SKM-1 (cell line): Measurements from ENCODE around the gene CCDC24.

Source experiments
- DNase-seq: peaks from one replicate; lab custom pipeline; 2025; ENCODE audit not compliant: unreplicated experiment; lab: John Stamatoyannopoulos, UW

Gene CCDC24

GRCh38 chr1:43980255-43981134 lies 10.9 kb upstream of the CCDC24 start:
- DNase-seq = no peak

GRCh38 chr1:43981135-43981491 lies 10.3 kb upstream of the CCDC24 start:
- no peak for DNase-seq

GRCh38 chr1:43981636-43982035 lies 9.8 kb upstream of the CCDC24 start:
- DNase-seq = no peak

- no peak for DNase-seq
Observed at GRCh38 chr1:43982241-43982640, 9.2 kb upstream of the CCDC24 start.

- no peak for DNase-seq
Observed at GRCh38 chr1:43982808-43983207, 8.6 kb upstream of the CCDC24 start.

DNA sequence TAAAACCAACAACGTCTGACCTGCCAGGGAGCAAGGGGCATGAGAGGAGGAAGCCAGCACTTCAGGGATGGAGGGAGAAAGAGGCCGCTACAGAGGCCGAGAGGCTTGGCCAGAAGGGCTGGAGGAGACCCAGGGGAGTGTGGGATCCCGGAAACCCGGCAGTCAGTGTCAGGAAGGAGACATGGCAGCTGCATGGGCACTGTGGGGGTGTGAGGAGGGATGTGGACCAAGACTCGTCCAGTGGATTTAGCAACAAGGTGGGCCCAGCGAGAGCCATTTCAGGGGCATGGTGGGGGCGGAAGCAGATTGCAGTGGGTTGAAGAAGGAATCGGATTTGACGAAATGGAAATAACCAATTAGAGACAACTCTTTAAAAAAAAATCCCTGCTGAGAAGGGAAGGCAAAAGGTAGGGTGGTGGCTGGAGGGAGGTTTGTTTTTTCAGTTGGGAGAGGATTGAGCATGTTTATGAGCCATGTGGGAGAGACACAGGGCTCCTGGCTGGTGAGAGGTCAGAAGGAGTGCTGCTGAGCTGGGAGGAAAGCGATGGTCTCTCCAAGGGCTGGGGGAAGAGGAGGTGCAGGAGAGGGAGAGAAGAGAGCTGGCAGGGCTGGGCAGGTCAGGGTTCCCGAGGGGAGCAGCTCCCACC lies 8.0 kb upstream of the CCDC24 start:
- no peak for DNase-seq

DNA sequence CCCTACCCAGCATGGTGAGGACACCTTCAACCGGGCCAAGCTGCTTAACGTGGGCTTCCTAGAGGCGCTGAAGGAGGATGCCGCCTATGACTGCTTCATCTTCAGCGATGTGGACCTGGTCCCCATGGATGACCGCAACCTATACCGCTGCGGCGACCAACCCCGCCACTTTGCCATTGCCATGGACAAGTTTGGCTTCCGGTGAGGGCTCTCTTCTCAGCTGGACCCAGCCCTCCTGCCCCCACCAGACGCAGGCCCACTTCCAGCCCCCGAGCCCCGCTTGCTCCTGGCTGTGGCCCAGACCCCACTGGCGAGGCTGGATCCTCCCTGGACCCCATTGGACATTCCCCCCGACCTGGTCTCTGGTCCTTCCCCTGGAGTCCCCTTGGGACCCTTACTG lies 6.5 kb upstream of the CCDC24 start:
- DNase-seq = no peak

DNA sequence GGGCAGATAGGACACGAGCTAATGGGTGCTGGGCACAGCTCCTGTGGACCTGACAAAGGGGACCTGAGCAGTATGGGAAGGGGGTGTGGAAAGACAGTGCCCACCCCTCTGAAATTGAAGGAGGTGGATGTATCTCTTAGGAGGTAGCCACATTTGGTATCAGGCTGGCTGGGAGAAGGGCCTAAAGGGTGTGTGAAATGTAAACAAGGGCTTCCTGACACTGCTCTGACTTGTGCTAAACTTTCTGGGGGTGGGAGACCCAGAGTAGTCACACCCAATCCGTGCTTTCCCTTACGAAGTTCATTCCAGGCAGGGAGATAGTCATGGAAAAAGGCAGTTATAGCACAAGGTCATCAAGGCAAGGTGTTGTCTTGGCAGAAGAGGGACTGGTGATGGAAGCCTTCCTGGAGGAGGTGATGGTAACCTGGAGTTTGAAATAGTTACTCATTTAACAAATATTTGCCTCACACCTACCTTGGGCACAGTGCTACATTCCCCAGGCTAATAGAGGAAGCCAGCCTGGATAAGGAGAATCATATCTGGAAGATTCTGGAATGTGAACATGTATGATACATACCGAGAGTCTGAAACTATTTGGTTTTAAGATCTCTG lies 5.3 kb upstream of the CCDC24 start:
- DNase-seq = no peak

DNA sequence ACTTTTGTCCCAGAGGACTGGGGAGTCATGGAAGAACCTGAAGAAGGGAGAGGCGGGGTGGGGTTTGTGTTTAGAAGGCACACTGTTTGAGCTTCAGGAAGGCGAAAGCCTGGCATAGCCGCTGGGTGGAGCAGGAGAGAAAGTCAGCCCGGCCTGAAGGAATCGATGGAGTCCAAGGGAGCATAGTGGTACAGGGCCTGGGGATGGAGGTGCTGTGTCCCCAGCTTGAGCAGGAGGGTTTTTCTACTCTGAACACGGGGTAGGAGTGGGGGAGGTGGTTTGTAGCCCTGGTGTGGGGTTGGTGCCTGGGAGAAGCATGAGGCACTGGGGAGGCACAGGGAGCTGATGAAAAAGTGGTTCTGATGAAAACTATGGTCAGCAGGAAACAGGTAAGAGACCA lies 4.7 kb upstream of the CCDC24 start:
- DNase-seq = no peak

GRCh38 chr1:43987159-43987902 lies 4.1 kb upstream of the CCDC24 start:
- DNase-seq = no peak

DNA sequence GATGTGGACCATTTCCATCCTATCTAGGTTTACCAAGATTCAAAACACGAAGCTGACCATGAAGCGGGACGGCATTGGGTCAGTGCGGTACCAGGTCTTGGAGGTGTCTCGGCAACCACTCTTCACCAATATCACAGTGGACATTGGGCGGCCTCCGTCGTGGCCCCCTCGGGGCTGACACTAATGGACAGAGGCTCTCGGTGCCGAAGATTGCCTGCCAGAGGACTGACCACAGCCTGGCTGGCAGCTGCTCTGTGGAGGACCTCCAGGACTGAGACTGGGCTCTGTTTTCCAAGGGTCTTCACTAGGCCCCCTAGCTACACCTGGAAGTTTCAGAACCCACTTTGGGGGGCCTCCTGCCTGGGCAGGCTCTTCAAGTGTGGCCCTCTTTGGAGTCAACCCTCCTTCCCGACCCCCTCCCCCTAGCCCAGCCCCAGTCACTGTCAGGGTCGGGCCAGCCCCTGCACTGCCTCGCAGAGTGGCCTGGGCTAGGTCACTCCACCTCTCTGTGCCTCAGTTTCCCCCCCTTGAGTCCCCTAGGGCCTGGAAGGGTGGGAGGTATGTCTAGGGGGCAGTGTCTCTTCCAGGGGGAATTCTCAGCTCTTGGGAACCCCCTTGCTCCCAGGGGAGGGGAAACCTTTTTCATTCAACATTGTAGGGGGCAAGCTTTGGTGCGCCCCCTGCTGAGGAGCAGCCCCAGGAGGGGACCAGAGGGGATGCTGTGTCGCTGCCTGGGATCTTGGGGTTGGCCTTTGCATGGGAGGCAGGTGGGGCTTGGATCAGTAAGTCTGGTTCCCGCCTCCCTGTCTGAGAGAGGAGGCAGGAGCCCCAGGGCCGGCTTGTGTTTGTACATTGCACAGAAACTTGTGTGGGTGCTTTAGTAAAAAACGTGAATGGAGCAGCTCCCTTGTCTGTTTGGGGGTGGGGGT lies 864 bp upstream of the CCDC24 start:
- DNase-seq = no peak

DNA sequence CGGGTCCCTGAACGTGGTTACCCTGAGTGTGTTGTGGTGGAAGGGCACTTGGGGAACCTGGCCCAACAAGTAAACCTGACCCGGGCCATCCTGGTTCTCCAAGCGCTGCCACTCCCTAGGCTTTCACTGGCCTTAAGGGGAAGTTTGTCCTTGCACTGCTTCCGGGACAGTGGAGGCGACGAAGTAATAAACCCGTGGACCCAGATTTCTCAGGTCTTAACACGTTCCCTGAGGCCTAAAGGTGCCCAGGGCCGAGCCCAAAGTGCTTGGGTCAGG lies 261 bp upstream of the CCDC24 start:
- no peak for DNase-seq

- no peak for DNase-seq
Observed at GRCh38 chr1:43992232-43992995, 1.0 kb downstream of the CCDC24 start.

GRCh38 chr1:43993206-43993914 lies 2.0 kb downstream of the CCDC24 start:
- no peak for DNase-seq

DNA sequence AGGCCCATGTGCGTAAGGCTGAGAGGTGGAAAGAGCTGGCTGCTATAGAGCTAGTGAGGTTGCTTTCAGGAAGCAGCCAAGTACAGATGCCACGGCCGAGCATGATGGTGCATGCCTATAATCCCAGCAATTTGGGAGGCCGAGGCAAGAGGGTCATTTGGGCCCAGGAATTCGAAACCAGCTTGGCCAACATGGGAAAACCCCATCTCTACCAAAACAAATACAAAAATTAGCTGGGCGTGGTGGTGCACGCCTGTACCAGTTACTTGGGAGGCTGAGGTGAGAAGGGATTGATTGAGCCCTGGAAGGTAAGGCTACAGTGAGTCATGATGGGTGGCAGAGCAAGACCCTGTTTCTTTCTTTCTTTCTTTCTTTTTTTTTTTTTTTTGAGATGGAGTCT lies 2.7 kb downstream of the CCDC24 start:
- no peak for DNase-seq

- DNase-seq = peak; percentile 31
Observed at GRCh38 chr1:43994794-43995790, 3.7 kb downstream of the CCDC24 start.

GRCh38 chr1:43995984-43996732 lies 4.8 kb downstream of the CCDC24 start:
- no peak for DNase-seq
